GM19452 (cell line): ENCODE results near the gene SLC9A5.

ENCODE experiments used
- ATAC-seq: cut with Tn5 transposase; IDR thresholded peaks from one replicate; pipeline ENCODE4 v1.9.1; 2021; ENCODE audit not compliant: unreplicated experiment

The SLC9A5 gene

DNA sequence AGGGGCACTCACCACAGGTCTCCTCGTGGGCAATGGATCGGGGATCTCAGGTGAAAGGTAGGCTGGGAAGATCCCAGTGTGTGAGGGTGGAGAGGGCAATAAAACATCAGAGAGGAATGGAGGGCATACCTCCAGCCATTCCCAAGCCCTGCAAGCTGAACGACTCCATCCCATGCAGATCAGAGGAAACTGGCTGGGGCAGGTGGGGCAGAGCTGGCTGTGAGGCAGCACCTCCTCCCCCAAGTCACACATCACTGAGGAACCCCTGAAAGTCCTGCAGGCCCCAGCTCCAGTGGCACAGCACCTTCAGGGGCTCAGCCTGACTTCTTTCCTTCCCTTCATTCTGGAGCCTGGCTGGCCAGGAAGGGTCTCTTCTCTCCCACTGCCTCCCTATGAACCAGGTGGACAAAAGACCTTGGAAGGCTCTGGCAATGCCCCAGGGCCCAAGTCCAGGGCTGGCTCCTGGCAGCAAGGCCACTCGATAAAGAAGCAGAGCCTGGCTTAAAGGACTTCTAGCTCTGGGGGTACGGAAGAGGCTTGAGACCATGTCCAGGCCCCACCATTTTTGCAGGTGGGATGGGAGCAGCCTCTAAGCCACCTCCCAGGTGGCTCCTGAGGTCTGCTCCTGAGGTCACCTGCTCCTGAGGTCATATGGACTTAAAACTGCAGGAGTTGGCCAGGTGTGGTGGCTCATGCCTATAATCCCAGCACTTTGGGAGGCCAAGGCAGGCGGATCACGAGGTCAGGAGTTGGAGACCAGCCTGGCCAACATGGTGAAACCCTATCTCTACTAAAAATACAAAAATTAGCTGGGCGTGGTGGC lies 35.4 kb upstream of the SLC9A5 start:
- ATAC-seq: no peak

DNA sequence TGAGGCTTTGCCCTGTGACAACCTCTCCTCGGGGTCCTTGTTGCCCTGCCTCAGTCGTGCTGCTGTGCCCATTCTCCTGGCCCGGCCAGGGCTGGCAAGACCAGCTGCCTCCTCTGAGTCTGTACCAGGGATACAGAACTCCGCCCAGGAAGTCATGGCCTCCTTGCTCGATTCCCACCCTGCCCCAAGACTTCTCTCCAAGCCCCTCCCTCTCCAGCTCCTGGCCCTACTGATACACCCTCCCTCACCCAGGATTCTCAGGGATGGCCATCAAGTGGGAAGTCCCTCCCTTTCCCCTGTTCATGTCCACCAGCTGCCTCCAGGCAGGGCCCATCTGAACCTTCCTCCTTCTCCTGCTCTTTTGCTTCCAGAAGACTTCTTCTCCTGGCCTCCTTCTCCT lies 33.1 kb upstream of the SLC9A5 start:
- ATAC-seq: no peak

DNA sequence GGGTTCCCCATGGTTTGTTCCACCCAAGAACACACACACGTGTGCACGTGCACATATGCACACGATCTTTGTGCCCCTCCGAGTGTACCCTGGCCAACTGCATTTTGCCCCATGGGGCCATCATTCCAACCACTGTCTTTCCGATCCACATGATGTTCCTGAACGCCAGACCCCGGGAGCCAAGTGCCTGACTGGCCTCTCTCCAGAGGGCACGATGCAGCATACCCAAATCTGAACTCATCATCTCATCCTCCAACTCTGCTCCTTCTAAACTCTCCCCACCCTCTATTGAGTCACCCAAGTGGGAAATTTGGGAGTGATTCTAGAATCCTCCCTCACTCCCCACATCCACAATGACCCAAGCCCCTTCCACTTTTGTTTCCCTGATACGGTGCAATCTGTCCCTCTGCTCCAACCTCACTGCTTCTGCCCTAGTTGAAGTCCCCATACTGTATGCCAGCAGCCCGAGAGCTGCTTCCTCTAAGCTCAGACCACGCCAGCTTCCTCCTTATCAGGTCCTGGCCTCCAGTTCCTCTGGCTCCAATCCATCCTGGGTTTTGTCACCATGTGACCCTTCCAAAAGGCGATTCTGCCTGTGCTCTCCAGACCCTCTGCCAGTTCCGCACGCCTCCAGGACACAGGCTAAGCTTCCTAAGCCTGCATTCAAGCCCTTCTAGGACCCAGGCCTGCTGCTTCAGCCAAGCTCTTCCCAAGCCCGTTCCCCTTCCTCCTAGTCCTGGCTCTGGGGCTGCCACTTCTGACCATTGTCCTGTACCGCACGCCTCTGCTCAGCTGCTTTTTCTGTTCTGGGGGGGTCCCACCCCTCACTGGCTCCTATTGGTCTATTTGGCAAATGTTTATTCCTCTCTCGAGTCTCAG lies 31.9 kb upstream of the SLC9A5 start:
- no peak for ATAC-seq

DNA sequence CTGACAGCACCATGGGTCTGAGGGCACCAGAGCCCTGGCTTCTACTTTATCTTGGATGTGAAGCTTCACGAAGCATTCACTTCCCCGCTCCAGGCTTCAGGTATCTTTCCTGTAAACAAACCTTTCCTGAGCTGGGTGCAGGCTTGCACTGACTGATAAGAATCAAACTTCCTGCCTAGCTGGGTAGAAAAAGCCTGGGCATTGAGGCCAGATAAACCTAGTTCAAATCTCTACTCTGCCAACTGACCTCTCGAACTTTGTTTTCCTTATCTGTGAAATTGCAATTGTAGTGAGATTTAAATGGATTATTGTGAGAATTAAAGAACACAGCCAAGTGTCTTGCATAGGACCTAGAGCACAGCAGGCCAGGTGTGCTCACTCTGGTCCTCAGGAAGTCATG lies 24.8 kb upstream of the SLC9A5 start:
- ATAC-seq: no peak

DNA sequence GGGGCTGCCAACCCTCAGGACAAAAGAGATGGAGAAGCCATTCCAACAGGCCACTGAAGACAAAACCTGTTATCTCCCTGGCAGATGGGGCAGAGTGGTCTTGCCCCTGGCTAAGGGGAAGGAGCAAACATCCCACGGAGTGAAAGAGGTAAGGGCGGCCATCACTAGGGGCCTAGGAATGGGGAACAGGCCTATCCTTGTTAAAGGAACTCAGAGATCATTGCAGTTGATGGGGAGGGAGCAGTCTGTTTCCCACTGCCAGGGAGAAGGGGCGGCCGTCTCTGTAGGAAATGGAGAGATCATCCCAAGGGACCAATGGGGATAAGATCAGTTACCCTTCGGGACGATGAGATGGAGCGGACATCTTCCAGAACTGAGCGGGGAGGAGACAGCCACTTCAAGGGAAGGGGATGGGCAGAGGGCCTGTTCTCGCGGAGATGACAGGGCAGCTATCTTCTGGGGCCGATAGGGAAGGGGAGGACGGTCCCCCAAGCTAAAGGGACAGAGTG lies 22.4 kb upstream of the SLC9A5 start:
- ATAC-seq: no peak

DNA sequence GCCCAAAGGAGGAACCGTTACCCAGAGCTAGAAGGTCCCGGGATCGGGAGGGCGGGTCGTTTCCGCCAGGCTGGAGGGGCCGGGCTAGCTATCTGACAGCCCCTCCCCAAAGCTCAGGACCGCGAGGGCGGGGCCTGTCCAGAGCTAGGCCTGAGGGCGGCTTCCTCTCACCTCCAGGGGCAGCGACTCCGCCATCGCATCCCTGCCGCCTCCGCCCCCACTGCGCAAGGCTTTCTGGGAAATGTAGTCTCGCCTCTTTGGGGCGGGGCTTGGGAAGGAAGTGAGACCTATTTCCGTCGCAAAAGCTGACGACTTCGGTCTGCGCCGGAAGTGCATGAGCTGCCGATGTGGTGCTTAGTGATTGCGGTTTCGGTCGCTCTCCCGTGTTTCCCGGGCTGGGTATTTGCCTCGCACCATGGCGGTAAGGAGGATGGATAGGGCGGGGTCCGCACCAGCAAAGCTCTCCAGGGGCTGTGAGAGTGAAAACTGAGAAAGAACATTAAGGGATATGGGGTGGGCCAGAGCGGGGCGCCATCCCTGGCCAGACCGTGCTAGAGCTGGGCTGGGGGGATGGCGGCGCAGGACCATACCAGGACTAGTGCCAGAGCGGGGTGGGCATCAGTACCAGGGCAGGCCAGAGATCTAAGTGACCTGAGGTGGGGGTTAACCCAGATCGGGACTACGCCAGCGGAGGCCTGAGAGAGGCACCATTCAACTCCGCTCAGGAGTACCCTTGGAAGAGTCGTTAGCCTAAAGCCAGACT lies 21.8 kb upstream of the SLC9A5 start, which contains the start of gene TMEM208:
Gene TMEM208, plus strand, starts transcription at position 327 of the 763 bp plus-strand sequence. Its CDS starts 89 bp downstream, at position 416.
- peak; percentile 93 for ATAC-seq

DNA sequence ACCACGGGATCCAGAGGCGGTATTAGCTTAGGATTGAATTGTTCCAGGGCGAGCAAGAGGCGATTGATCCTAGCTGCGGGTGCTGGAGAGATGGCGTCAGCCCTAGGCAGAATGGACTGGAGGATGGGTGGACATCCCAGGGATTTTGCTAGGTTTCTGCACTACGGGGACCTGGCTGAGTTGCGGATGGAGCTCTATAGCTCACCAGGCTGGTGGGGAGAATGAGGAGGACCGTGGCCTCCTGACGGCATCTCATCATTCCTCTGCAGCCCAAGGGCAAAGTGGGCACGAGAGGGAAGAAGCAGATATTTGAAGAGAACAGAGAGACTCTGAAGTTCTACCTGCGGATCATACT lies 21.2 kb upstream of the SLC9A5 start:
- no peak for ATAC-seq

DNA sequence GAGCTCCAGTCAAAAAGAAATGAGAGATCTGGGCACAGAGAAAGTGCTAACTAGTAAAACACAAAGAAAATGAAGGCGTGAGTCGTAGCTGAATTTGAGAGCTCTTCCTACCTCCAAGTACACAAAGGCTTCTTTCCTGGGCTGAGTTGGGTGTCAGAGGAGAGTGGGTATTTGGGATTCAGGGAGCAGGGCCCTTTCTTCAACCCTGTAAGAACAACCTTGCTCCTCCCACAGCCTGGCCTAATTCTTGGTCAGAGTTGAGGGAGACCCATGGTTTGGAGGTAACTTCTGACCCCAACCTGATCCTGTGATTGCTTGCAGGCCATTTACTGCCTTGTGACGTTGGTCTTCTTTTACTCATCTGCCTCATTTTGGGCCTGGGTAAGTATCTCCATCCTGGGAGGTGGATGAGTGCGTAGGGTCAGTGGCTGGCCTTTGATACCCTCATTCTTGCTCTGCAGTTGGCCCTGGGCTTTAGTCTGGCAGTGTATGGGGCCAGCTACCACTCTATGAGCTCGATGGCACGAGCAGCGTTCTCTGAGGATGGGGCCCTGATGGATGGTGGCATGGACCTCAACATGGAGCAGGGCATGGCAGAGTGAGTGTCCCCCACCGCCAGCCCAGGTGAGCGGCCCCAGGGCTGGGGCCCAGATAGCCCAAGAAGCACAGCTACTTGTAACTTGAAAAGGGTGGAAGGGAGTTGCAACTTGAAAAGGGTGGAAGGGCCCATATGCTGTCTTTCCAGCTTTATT lies 20.6 kb upstream of the SLC9A5 start:
- ATAC-seq: no peak

DNA sequence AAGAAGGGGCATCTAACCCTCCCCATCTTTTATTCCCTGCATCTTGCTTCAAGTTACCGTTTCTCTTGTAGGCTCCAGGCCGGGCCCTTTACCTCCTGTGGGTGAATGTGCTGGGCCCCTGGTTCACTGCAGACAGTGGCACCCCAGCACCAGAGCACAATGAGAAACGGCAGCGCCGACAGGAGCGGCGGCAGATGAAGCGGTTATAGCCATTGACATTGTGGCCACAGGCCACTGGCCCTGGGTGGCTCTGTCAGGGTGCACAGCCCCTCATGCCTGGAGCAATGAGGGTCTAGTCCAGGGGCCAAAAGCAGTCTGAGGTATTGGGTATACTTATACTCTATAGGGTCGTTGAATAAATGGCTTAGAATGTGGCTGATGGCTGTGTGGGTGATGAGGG lies 19.9 kb upstream of the SLC9A5 start:
- ATAC-seq: no peak

DNA sequence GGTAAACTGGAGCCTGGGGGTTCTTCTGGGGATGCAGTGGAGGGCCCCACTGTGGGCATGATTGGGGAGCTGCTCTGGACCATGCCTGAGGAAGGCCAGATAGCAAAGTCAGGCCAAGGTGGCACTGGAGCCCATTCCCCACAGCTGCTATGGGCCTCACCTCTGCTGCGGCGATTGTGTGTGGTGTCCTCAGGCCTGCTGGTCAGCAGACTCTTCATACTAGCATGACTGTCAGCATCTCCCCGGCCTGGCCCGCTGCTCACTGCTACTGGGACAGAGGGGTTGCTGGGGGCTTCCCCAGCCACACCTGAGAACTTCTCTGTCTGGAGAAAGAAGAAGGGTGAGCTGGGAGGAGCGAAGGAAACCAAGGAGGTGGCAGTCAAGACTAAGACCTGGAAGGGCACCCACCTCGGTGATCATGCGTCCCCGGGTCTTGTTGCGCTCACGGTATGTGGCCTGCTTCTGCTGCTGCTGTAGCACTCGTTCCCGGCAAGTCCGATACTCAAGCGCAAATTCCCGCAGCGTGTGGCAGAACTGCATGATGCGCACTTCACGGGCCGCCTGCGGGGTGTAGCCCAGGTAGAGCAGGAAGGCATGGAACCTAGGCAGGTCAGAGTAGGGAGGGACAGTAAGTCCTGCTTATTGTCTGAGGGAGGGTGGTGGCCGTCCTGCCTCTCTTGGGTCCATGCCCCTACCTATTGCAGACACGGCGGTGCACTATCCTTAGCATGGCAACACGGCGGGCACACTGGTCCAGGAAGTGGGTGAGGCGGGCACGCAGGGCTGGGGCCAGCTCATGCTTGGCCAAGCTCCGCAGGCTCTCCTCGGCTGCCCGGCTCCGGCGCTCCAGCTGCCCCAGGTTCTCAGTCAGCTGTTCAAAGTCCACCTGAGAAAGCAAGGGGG lies 18.6 kb upstream of the SLC9A5 start:
- ATAC-seq: no peak

DNA sequence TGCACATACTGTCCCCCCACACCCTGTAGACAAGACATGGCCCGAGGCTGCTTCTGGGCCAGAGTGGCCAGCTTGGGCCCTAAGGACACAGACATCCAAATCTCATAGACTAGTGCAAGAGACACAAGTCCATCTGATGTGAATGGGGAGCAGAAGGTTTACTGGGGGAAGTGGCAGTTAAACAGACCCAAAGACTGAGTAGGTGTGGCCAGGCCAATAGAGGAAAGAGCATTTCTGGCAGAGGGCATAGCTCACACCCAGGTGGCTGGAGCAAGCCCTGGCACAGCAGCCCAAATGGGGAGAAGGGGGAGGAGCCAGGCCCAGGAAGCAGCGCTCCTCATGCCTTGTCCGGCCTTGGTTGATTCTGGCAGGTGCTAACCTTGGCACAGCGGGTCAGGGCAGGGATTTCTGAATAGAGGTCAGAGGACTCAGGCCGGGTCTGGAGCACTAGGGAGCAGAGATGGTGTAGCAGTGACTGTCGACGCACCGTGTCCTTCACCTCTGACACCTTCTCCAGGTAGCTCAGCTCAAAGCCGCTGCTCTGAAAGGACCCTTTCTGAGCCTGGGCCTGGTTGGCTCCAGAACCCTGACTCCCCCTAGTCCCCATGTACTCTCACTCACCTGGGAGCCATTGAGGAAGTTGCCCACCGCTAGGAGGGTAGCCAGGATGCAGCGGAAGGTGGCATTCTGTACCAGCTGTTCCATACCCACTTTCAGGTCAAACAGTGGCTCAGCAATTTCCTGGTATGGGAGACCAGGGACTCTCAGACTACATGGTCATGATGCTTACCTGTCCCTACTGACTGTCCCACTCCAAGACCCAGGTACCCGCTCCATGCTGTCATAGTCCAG lies 17.7 kb upstream of the SLC9A5 start:
- ATAC-seq: no peak

DNA sequence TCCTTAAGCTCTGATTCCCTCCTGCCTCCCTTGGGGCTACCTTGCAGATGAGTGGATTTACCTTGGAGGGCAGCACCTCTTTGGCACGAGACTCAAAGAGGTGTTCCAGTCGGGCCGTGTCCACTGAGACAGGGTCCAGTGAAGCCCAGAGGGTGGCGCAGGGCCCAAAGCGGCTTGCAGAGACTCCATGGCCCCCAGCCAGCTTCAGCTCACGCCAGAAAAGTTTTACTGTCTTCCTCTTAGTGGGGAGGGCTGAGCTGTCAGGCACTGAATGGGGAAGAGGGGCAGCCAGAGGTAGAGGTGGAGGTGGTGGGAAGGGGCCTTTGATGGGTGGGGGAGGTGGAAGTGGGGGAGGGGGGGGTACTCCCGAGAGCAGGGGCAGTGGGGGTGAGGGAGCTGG lies 15.2 kb upstream of the SLC9A5 start:
- no peak for ATAC-seq

DNA sequence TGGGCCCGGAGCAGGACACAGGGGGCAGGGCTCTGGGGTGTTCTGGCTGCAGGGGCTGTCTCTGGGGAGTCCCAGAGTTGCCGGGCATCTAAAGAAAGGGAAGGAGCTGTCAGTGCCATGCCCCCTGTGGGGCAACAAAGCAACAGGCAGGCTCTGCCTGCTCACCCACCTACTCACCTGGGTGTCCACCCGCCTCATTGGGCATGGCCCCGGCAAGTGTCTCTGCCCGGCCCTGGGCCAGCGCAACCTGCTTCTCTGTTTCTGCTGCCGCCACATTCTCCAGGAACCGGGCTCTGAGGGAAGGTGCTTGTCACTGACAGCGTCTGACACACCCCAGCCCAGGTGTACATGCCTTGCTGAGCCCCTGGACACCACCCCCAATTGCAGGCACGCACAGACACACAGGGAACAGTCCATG lies 14.6 kb upstream of the SLC9A5 start:
- ATAC-seq: no peak

DNA sequence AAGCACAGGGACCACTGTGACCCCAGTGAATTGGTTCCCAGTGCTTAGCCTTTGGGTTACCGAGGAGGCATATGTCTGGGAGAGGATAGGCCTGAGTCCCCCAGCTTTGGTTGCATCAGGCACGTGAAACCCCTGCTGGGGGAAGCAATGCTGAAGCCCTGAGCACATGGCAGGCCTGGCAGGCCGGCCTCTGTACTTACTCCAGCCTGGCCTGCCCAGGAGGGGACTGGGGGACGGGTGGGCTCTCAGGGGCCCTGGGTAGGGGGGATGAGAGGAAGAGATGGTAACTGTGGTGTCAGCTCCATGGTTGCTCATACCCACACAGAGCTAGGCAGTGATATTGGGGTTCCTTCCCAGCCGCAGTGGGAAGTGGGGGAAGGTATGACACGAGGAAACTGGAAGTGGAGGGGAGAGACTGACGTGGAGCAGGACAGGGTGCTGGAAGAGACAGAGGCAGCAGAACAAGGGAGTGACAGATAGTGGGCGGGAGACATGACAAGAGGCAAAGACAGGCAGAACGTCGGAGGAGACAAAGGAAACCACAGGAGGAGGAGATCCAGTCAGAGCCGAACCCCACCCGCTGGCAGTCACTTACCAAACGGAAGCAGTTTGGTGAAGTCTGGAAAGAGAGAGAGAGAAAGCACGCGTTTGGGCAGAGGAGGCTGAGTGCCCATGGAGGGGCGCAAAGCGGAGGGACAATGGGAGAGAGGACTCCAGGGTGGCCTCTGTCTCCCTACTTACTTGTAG lies 12.8 kb upstream of the SLC9A5 start:
- no peak for ATAC-seq

DNA sequence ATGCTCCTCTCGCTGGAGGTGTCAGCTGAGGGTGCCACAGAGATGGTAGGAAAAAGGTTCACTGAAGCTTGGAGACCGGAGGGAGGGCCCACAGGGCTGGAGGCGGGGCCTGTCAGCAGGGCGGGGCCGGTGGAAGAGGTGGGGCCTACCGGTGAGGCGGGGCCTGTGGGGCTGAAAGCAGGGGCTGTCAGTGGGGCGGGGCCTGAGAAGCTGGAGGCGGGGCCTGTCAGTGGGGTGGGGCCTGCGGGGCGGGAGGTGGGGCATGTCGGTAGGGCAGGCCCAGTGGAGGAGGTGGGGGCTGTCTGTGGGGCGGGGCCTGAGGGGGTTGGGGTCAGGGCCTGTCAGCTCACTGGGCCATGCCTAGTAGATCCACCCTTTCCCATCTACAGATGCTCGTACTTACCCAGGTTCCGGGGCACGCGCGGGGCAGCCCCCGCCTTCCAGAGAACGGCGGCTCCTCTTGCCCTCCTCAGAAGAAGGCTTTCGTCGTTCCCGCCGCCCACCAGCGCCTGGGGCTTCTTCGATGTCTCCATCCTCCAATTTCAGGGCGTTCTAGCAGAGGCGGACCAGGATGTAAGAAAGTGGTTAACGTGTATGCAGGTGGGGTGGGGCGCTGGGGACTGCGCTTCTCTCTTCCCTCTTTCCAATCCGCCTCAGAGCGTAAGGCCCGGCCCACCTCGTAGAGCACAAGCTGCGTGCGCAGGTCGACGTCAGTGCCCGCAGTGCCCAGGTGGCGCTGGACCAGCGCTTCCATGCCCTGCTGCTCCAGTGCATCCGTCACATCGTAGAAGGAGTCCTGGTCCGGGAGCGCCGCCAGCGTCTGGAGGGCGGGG lies 12.0 kb upstream of the SLC9A5 start:
- ATAC-seq: no peak

DNA sequence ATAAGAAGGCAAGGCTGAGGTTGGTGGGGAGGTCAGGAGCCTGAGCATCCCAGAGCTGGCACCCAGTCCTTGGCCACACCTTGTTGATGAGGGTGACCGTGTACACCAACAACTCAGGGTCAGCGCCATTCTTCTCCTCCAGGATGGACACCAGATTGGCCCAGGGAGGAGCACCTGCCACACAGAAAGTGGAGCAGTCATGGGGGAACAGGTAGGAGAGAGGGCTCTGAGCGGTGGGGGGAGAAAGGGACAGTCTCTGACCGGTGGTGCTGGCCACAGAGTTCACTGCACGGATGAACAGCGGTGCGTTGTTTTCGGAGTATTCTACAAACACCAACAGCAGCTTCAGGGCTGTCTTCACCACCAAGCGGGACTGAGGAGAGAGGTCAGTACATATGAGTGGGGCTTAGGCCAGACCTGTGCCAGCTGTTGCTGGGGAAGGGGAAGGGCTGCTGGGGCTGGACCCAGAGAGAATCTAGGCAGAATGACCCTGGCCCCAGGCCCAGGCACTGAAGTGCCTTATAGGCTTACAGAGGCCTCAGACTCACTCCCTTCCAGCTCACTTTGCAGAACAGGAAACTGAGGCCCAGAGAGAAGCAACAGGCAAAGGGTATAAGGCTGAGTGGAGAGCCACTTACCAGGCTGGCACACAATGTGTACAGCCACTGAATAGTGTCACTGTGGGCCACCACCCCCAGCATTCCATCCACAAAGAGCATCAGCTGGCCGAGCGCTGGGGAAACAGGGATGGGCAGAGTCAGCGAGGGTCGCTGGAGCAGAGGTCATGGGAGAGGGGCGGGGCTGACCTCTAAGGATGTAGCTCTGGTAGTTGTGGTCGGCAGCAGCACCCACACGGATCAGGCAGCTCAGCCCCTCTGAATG lies 11.1 kb upstream of the SLC9A5 start:
- ATAC-seq: no peak
